B cell (primary cell): ENCODE results near the gene ITGB6.

Source experiments
- CTCF ChIP-seq: fragments of 200-600 bp; IDR thresholded peaks from one replicate; pipeline ENCODE4 v1.8.0; 2022; ENCODE audit warnings: antibody characterized with exemption, mild to moderate bottlenecking
- EZH2 ChIP-seq: IDR thresholded peaks from 2 replicates; pipeline ENCODE4 v1.6.1; 2012; ENCODE audit warnings: borderline replicate concordance, low read depth, mild to moderate bottlenecking, moderate library complexity, low read length; ENCODE audit not compliant: insufficient read depth, poor library complexity, severe bottlenecking

- TF ChIP-seq CTCF (no peak), EZH2 (no peak)
Observed at GRCh38 chr2:160224507-160224906, 24.4 kb upstream of the ITGB6 start.
